Measurements from ENCODE around the gene ITGB8.

ITGB8 gene

DNA sequence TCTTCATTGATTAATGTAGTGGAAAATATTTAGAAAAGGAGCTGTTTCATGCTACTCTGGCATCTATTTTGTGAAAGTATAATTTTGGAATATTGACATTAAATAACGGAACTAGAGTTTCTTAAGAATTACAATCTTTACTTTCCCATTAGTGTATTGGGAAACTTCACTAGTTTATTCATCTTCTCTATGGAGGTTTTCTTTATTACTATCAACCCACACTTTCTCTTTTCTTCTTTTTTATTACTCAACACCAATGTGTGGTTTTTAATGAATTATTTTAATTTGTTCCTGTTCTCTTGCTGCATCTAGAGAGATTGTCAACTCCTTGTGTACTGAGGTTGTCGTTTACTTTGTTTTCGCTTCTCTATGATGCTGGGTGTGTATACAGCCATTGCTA, 20.4 kb upstream of the ITGB8 start:
- no peak for DNase-seq (ENCODE audit: low spot score)

DNA sequence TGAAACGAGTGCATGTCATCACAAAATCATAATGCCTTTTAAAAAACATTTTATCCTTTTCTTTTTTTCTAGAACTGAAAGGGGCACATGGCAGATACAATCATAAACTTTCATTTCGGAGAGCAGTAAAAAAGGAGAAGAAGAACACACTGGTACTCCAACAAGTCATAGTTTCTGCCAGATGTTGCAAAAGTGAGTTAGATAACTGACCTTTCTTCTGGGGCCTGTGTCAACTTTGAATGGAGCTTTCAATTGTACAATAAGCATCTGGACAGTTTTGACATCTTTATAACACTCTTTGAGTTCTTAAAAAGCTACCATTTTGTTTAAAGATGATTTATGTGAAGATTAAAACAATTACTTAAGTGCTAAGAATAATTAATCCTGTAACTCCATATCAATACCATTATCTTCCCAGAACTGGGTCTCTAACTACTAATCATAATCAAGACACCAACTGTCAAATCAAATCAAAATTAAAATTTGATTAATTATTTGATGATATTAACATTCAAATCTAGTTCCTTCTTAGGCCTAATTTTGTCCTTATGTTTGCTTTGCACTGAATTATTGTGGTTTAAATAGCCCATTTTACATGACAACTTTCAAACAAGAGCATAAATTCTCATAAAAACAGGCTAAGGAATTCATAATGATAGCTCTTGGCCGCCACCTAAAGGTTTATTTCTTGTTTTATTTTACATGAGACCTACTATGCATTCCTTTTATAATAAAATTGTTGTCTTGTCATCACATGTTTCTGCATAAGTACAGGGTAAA, 19.5 kb upstream of the ITGB8 start:
- DNase-seq (ENCODE audit: low spot score), result peak; percentile 14

DNA sequence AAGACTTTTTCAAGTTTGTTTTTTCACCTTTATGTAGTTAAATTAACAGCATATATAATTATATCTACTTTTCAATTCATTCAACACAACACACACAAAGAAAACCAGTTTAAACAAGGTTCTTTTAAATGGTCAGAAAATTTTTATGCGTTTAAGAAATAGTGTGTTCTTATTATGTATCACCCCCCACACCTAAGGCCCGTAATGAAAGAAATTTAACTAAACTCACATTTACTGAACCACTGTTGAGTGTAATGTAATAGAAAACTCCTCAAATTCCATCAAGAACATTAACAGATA, 19.0 kb upstream of the ITGB8 start:
- no peak for DNase-seq (ENCODE audit: low spot score)

DNA sequence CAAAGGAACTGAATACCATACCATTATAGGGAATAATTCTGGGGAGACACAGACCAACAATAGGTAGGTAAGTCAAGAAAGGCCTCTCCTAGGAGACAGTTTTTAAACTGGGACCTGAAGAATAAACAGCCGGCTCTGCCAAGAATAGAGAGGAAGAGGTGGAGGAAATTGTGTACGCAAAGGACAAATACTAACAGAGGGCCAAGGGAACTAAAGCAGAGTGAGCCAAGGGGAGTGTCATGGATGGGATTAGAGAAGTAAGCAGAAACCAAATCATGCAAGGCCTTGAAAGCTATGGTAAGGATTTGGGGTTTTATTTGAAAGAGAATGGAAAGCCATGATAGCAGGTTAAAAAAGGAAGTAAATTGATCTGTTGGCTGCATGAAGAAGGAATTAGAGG, 18.1 kb upstream of the ITGB8 start:
- no peak for DNase-seq (ENCODE audit: low spot score)

DNA sequence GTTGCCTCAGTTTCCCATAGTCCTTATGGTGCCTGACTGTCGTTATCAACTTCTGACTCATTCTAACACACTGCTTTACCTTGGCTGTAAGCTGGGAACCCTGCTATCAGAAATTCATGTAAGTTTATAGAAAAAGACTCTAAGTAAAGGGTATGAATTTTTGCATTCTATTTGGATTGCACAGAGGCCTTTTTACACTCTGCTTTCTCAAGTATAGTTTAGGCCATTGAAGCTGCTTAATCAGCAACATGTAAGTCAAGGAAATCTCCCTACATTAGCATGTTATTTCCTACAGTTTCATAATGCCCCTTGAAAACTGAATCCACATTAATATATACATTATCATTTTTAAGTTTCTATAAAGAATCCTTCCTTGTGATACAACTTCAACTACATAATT, 17.1 kb upstream of the ITGB8 start:
- DNase-seq (ENCODE audit: low spot score), result no peak

DNA sequence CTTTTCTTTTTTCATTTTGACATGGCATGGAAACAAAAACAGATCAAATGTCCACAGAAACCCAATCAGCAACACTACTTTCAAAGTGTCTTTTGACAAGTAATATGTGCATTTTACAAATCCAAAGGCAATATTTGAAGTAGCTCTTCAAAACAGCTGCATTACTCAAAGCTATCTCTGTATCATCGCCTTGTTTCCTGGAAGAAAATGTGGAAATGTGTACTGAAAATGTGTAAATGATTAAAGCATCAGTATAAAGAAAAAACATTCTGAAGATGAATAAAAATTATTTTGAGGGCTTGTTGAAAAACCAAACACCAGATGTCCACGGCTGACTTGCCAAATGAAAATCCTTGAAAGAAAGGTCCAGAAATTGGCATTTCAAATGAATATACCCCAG, 16.5 kb upstream of the ITGB8 start:
- no peak for DNase-seq (ENCODE audit: low spot score)

DNA sequence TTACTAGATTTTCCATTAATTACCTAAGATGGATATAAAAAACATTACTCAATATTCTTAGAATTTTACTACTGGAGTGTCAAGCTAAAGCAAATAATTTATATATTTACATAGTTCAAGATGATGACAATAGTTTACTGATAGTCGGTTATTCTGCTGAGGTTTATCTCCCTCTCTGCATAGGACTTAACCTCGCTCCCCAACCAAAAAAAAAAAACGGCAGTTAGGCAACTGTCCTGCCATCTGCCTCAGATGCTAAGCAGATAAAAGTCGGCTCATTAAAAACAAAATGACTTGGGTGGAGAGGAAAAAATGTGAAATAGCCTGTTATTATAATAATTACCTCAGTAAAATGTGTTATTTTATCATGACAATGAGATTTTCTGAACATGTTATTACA, 14.0 kb upstream of the ITGB8 start:
- no peak for DNase-seq (ENCODE audit: low spot score)

DNA sequence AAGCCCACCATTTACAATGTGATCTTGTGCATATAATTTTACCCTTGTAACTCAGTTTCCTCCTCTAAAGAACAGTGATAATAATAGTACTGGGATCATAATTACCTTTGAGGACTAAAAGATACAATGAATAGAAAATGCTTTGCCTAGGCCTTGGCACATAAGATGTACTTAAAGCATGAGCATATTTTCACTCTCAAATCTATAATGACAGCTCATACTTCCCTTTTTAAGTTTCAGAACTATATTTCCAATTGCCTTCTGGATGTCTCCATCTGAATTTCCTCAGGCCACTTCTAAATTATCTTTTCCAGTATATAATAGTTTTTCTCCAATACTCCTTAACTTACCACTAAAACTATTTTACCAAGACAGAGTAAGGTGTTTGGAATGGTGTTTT, 13.3 kb upstream of the ITGB8 start:
- DNase-seq (ENCODE audit: low spot score), result no peak

DNA sequence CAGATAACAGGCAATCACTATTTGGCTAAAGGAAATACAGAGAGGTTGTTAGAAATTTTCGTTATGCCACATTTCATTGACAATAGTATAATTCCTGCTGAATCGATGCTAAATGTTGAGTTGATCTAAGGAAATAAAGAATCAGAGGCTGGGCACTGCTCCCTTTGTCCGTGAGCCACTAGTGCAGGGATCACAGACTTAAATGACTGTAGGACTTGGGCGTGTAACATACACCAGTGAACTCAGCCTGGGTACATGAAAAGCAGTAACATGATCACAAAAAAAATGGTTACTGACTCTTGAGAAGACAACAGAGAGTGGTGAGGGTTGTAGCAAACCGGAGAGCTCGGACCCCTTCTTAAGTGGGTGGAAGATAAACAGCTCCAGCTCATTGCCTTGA, 11.8 kb upstream of the ITGB8 start:
- no peak for DNase-seq (ENCODE audit: low spot score)

DNA sequence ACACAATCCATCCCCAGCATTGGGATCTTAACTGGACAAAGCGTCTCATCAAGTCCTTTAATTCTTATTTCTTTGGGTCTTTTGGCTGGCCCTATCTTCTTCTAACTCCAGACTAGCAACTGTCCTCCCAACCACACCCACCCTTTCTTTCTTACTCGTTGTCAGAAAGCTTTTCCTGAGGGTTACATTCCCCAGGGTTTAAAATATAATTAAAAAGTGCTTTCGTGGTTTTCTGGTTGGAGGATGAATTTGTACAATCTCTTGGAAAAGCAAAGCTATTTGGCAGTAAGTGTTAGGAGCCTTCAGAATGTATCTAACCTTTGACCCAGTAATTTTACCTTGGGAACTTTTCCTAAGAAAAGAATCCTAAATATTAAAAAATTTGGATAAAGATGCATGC, 10.4 kb upstream of the ITGB8 start:
- DNase-seq (ENCODE audit: low spot score), result no peak

DNA sequence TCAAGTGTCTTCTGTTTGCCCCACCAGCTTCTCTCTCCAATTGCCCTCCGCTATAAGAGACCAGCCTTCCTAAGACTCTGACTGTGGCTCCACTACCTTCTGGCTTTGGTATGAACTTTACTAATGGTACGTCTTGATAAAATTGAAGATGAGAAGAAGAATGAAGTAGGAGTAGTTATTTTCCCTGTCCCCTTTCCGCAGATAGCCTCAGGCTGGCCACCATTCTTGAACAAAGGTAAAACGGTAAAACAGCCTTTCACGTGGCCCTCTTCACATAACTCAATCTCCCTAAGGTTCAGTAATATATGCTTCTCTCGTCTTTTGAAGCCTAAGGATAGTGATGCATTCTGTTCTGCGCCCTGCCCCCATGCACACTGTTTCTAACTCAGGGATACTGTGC, 9.9 kb upstream of the ITGB8 start:
- no peak for DNase-seq (ENCODE audit: low spot score)

DNA sequence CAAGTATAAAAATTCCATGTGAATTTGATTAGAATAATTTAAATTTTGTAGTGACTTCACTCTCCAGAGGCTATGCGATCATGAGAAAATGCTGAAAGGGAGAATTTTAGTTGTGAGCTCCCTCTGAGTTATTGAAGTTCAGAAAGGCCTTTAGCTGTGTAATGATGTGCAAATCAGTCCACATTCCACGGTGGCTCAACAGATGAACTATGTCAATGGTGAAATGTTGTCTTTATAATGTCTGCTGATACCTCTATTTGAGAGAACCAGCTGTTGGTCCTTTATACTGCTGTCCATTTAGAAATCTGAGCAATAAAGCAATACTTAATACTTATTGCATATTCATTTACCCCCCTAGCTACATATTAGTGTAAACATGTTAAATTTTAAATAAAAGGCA, 7.1 kb upstream of the ITGB8 start:
- DNase-seq (ENCODE audit: low spot score), result no peak

DNA sequence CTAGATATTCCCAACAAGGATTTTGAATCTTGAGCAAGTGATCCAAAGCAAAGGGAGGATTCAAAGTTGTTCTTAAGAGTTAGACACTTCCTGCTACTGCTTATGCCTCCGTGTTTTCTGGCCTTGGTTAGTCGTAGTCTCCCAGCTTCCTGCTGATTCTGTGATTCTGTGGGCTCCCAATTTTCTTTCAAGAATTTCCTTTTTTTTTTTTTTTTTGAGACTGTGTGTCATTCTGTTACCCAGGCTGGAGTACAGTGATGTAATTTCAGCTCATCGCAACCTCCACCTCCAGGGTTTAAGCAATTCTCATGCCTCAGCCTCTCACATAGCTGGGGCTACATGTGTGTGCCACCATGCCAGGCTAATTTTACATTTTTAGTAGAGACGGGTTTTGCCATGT, 4.4 kb upstream of the ITGB8 start:
- no peak for DNase-seq (ENCODE audit: low spot score)

DNA sequence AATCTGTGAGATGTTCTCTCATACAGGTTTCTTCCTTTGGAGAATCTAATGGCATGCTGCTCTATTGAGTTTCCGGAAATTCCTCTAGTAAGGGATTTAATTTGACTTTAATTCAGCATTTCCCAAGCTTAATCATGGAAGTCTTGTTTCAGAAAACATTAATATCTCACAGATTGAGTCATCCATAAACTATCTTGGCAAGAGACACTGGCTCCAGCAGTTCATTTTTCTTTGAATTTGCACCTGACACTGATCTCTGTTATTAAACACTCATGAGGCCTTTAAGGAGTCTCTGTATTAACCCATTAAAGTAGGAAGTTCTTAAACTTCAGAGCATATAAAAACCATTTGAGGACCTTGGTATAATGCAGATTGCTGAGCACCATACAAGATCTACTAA, 3.6 kb upstream of the ITGB8 start:
- DNase-seq (ENCODE audit: low spot score), result peak; percentile 26

DNA sequence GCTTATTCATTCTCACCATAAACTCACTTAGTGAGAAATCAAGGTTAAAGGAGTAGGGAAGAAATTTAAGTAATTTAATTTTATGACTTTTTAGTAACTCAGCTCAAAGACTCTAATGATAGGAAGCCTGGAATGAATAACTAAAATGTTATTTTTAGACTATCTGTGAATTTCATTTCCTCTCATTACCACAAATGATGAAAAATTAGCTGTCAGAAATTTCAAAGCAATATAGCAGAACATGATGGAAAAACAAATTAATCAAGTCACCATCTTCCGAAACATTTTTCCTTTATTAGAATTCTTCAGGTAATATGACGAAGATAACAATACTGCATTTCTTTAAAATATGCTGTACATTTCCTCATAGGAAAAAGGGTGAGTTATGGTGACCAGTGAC, 2.7 kb upstream of the ITGB8 start:
- DNase-seq (ENCODE audit: low spot score), result no peak

DNA sequence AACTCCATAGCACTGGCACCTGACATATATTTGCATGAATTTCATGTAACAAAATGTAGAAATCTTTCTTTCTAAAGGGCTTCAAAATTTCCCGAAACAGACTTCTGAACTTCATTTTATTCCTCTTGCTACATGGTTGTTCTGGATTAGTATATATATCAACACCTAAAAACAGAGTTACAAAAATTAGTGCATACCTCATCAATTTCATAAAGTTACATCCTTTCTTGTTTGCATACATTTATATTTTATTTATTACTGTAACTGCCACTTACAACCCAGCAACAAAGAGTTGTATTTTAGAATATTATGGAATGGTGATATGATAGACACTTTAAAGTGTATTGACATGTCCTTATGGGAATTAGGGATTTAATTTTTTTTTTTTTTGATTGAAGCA, 2.0 kb upstream of the ITGB8 start:
- DNase-seq (ENCODE audit: low spot score), result no peak

DNA sequence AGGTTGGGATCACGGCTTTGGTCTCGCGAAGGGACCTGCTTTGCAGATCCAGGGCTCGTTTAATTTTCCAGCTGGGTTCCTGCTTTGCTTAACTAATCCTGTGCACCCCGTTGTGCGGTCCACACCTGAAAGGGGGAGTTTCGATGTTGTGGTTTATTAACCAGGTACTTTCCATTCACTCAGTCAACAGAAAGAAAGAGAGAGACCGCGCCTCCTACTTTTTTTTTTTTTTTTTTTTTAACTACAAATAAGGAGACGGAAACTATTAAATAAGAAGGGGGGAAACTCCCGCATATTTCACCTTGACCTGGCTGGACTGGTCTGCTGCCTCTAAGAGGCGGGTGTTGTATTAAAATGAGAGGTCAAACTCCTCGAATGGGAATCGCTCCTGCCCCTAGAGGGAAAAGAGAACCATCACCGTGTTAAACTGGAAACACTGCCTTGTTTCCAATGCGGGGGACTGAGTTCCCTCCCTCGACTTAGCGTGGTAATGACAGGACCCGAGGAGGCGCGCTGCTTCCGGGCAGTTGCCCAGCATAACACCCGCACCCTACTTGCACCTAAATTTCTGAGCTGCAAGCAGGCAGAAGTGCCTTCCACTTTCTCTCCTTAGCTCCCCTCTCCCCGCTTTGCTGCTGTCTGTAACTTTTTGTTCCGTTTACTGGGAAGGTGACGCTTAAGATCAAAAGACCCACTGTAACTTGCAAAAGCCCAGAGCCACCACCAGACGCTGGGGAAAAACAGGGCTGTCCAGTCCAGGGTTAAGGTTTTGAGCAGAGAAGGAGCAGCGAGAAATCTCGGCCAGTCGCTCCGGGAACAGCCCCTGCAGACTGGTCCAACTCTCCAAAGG, 1.1 kb upstream of the ITGB8 start:
- DNase-seq (ENCODE audit: low spot score), result peak; percentile 72

DNA sequence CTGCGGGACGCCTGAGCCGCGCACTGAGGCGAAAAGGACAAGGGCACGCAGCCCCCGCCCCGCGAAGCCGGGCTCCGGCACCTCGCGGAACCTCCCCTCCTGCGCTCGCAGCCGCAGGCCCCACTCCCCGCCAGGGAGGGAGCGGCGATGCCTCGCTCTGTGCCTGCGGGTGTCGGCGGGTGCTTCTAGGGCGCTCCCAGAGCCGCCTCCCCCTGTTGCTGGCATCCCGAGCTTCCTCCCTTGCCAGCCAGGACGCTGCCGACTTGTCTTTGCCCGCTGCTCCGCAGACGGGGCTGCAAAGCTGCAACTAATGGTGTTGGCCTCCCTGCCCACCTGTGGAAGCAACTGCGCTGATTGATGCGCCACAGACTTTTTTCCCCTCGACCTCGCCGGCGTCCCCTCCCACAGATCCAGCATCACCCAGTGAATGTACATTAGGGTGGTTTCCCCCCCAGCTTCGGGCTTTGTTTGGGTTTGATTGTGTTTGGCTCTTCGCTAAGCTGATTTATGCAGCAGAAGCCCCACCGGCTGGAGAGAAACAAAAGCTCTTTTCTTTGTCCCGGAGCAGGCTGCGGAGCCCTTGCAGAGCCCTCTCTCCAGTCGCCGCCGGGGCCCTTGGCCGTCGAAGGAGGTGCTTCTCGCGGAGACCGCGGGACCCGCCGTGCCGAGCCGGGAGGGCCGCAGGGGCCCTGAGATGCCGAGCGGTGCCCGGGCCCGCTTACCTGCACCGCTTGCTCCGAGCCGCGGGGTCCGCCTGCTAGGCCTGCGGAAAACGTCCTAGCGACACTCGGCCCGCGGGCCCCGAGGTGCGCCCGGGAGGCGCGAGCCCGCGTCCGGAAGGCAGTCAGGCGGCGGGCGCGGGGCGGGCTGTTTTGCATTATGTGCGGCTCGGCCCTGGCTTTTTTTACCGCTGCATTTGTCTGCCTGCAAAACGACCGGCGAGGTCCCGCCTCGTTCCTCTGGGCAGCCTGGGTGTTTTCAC, 519 bp downstream of the ITGB8 start:
- DNase-seq (ENCODE audit: low spot score), result peak; percentile 59

DNA sequence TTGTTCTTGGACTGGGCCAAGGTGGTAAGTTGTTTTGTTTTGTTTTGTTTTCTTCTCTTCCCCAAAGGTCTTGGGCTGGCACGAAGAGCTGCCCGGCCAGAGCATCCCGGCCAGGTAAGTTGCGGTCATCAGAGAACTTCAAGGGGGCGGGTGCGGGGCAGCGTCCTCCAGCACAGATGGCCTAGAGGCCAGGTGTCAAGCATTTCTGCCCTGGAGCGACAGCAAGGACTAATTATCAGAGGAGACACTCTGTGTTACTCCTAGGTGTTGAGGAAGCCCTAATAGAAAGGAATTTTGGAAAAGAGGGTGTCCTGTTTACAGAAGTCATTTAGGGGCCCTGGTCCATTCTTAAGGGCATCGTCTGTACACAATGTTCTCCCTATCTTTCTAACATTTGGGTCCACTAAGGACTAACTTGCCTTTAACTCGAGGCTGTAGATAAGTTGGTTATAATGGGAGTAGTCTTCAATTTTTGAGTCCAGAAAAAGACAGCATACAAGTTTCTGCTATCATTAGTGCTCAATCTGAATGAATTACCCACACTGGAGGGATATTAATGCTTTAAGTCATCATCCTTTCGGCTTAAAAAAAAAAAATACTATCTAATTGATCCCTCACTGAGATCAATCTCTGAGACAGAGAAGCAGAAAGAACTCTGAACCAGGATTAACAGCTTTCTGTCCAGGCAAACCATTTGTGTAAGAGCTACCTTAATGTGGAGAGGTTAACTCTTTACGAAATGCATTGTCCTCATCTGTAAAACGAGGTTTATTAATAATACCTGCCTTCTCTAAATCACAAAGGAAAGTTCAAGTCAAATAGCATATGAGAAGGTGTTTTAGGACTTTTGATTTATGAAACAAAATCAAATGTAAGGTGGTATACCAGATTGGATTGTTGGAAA, 1.5 kb downstream of the ITGB8 start:
- no peak for DNase-seq (ENCODE audit: low spot score)

DNA sequence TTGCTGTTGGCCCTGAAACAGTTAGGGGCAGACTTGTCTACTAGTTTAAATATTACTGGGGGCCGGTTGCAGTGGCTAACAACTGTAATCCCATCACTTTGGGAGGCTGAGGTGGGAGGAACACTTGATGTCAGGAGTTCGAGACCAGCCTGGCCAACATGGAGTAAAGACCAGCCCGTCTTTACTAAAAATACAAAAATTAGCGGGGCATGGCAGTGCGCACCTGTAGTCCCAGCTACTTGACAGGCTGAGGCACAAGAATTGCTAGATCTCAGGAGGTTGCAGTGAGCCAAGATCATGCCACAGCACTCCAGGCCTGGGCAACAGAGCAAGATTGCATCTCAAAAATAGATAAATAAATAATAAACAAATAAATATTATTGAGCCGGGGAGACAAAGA, 7.6 kb downstream of the ITGB8 start:
- DNase-seq (ENCODE audit: low spot score), result no peak

DNA sequence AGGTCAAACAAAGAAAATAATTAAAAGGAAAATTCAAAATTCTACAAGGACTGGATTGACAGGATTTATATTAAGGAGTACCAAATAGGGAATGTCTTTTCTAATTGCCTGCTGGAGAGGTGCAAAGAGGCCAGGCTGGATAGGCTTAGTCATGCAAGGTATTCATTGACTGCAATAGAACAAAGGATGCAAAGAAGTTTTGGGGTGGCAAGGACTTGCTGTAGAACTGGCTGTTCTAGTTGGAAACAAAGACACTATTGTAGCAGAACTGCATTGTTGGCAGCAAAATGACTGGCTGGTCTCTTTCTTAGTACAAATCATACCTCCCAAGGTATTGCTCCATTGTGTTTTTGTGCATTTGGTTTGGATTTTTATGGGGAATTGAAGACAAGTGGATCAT, 10.1 kb downstream of the ITGB8 start:
- no peak for DNase-seq (ENCODE audit: low spot score)

DNA sequence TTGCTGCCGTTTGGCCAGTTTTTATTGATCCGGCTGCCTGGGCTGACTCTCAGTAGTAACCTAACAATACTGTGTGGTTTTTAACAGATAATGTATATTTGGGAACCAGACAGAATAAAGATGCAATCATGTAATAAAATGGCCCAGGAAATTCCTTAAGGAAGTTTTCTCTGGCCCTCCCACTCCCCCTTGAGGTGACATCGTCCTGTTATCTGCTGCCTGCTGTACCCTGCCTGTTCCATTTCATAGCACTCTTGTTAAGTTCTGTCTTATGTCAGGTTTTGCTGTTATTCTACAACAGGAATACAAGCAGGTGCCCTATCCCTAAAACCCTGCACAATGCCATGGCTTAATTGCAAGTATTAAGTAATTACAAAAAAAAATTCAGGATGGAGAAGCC, 12.5 kb downstream of the ITGB8 start:
- DNase-seq (ENCODE audit: low spot score), result no peak

Data from AG20443 (cell line).